Naive thymus-derived CD4-positive, alpha-beta T cell (primary cell): ENCODE data around the gene WASF3. TPM values are rescaled to one million over a fixed set of nuclear protein-coding genes. Genes with fewer than 3 reads are reported as not detected.

ENCODE experiments used
- ATAC-seq: fragments of 150-1000 bp; cut with Tn5 transposase; 2 replicates; pipeline ENCODE4 v1.10.0; 2021; ENCODE audit warnings: mild to moderate bottlenecking, moderate library complexity
- CTCF ChIA-PET: fragments of 350-600 bp; sonication (Branson Sonifier 250); formaldehyde crosslinking; loops from one replicate; lab custom pipeline; 2021; ENCODE audit warnings: antibody characterized with exemption; lab: Charles Lee
- POLR2A ChIA-PET: fragments of 350-600 bp; sonication (Branson Sonifier 250); formaldehyde crosslinking; loops from one replicate; lab custom pipeline; 2021; ENCODE audit warnings: antibody characterized with exemption, inconsistent platforms; lab: Charles Lee
- DNase-seq, 9 donors: peaks; one replicate each; pipeline versions ENCODE4 v3.0.0 to v3.0.0-alpha.2; 2020 to 2022; ENCODE audit warnings: mixed read lengths in 1 of 9
- H3K27ac ChIP-seq: one replicate; pipeline ENCODE4 v1.7.0; 2013; ENCODE audit warnings: mild to moderate bottlenecking, low read depth, low read length, moderate library complexity
- H3K27me3 ChIP-seq, 2 donors: one replicate each; pipeline ENCODE4 v1.7.0; 2013; ENCODE audit warnings: low read length in 2 of 2, mild to moderate bottlenecking in 2 of 2, moderate library complexity in 2 of 2; ENCODE audit not compliant: control insufficient read depth in 2 of 2, insufficient read depth in 2 of 2
- H3K36me3 ChIP-seq, 3 experiments: 1 replicate in 2 of 3; 2 replicates in 1 of 3; pipeline ENCODE4 v1.7.0; 2013; ENCODE audit warnings: low read length in 3 of 3, mild to moderate bottlenecking in 3 of 3, moderate library complexity in 1 of 3; ENCODE audit not compliant: insufficient read depth in 3 of 3, control insufficient read depth in 2 of 3
- H3K4me1 ChIP-seq, 2 donors: one replicate each; pipeline ENCODE4 v1.7.0; 2013; ENCODE audit warnings: low read length in 2 of 2, mild to moderate bottlenecking in 2 of 2, moderate library complexity in 1 of 2; ENCODE audit not compliant: control insufficient read depth in 2 of 2, insufficient read depth in 2 of 2
- H3K4me3 ChIP-seq: 2 replicates; pipeline ENCODE4 v1.7.0; 2013; ENCODE audit warnings: mild to moderate bottlenecking, low read length
- H3K9me3 ChIP-seq, 3 experiments: 1 replicate in 2 of 3; 2 replicates in 1 of 3; pipeline ENCODE4 v1.7.0; 2013; ENCODE audit warnings: low read length in 3 of 3; ENCODE audit not compliant: control insufficient read depth in 2 of 3
- H3K27ac Mint-ChIP-seq, 9 donors: one replicate each; pipeline ENCODE4 v1.8.0; 2020 to 2022; ENCODE audit warnings: mixed read lengths in 9 of 9, mild to moderate bottlenecking in 8 of 9, moderate library complexity in 5 of 9, inconsistent platforms in 2 of 9
- H3K27me3 Mint-ChIP-seq, 5 donors: one replicate each; pipeline ENCODE4 v1.8.0; 2021 to 2022; ENCODE audit warnings: mixed read lengths in 5 of 5, mild to moderate bottlenecking in 1 of 5
- H3K36me3 Mint-ChIP-seq, 5 donors: one replicate each; pipeline ENCODE4 v1.8.0; 2020 to 2022; ENCODE audit warnings: mixed read lengths in 5 of 5, mild to moderate bottlenecking in 3 of 5, inconsistent platforms in 1 of 5
- H3K4me1 Mint-ChIP-seq, 7 donors: one replicate each; pipeline ENCODE4 v1.8.0; 2020 to 2022; ENCODE audit warnings: mixed read lengths in 7 of 7, mild to moderate bottlenecking in 3 of 7, inconsistent platforms in 1 of 7
- H3K4me3 Mint-ChIP-seq, 10 donors: one replicate each; pipeline ENCODE4 v1.8.0; 2020 to 2022; ENCODE audit warnings: mild to moderate bottlenecking in 10 of 10, mixed read lengths in 10 of 10, moderate library complexity in 6 of 10, inconsistent platforms in 2 of 10
- H3K9me3 Mint-ChIP-seq, 11 donors: one replicate each; pipeline ENCODE4 v1.8.0; 2020 to 2022; ENCODE audit warnings: mixed read lengths in 11 of 11, mild to moderate bottlenecking in 4 of 11, inconsistent platforms in 1 of 11, moderate library complexity in 1 of 11
- intact Hi-C, 2 donors: fragments of 100-400 bp; cut with micrococcal nuclease; formaldehyde crosslinking; loops; one replicate each; pipeline ENCODE4 v1.15.1; 2023
- polyA plus RNA-seq, 2 donors: library from polyadenylated mRNA; unstranded; fragments of 300-500 nt; fragmentation: Illumina TruSeq; gene quantifications; one replicate each; pipeline ENCODE4 v1.2.3, GENCODE V29; 2021
- total RNA-seq, 6 experiments: library from RNA in 5 of 6; stranded (reverse) in 5 of 6; gene quantifications; 1 replicate in 5 of 6; 2 replicates in 1 of 6; pipeline ENCODE4 v1.2.3 and lab custom pipeline; 2021 to 2026

Gene WASF3
- total and polyA plus RNA-seq, 7 experiments from 2014 or later: 0.08 to 0.20 TPM; not detected in 5

GRCh38 chr13:26664286-26664685 lies 106.8 kb downstream of the WASF3 start:
- intact Hi-C loops: no loop called here

GRCh38 chr13:26664876-26665275 lies 107.4 kb downstream of the WASF3 start:
- CTCF ChIA-PET: no interaction called here
- intact Hi-C loops: no loop called here
- H3K4me3 Mint-ChIP-seq: no peak overlapping the region

More at GRCh38 chr13:26664286-26664685, 106.8 kb downstream of the WASF3 start:
- Mint-ChIP-seq H3K4me3 (no peak overlapping the region), H3K27me3 (peaks cover 4 to 25% (median 19%) of the 10 kb centered on the region in 5 donors), H3K9me3 (peaks cover 0 to 3% (median 0%) of the 10 kb centered on the region in 11 donors), H3K4me1 (no peaks in the 10 kb centered on the region), H3K27ac (no peak overlapping the region), H3K36me3 (peaks cover 0 to 4% (median 0%) of the 10 kb centered on the region in 5 donors)
- Histone ChIP-seq H3K36me3 (no peaks in the 10 kb centered on the region), H3K4me1 (no peaks in the 10 kb centered on the region), H3K27me3 (no peaks in the 10 kb centered on the region), H3K27ac (no peak overlapping the region), H3K4me3 (no peak overlapping the region), H3K9me3 (no peaks in the 10 kb centered on the region)
- DNase-seq (no peak), ATAC-seq (no peak)
- ChIA-PET POLR2A (no interaction called here), CTCF (no interaction called here)

GRCh38 chr13:26668357-26669146 lies 111.1 kb downstream of the WASF3 start:
- Mint-ChIP-seq H3K27ac (no peak overlapping the region), H3K36me3 (no peaks in the 10 kb centered on the region), H3K4me3 (no peak overlapping the region), H3K9me3 (peaks cover 0 to 3% (median 0%) of the 10 kb centered on the region in 11 donors), H3K4me1 (no peaks in the 10 kb centered on the region), H3K27me3 (peaks cover 0 to 23% (median 13%) of the 10 kb centered on the region in 5 donors)
- no peaks in the 10 kb centered on the region for H3K4me1 ChIP-seq
- POLR2A ChIA-PET: no interaction called here
- no peak for ATAC-seq
- H3K36me3 ChIP-seq: no peaks in the 10 kb centered on the region
- no peaks in the 10 kb centered on the region for H3K9me3 ChIP-seq
- intact Hi-C loops: no loop called here
- no peak overlapping the region for H3K4me3 ChIP-seq
- H3K27ac ChIP-seq: no peak overlapping the region
- DNase-seq: no peak
- CTCF ChIA-PET: no interaction called here
- no peaks in the 10 kb centered on the region for H3K27me3 ChIP-seq

More at GRCh38 chr13:26664876-26665275, 107.4 kb downstream of the WASF3 start:
- peaks cover 4 to 28% (median 20%) of the 10 kb centered on the region in 5 donors for H3K27me3 Mint-ChIP-seq
- POLR2A ChIA-PET: no interaction called here
- H3K4me3 ChIP-seq: no peak overlapping the region
- no peaks in the 10 kb centered on the region for H3K4me1 Mint-ChIP-seq
- no peaks in the 10 kb centered on the region for H3K9me3 ChIP-seq
- no peak overlapping the region for H3K27ac Mint-ChIP-seq
- H3K27me3 ChIP-seq: no peaks in the 10 kb centered on the region
- H3K9me3 Mint-ChIP-seq: peaks cover 0 to 3% (median 0%) of the 10 kb centered on the region in 11 donors
- no peaks in the 10 kb centered on the region for H3K36me3 ChIP-seq
- no peak for ATAC-seq
- H3K27ac ChIP-seq: no peak overlapping the region
- H3K36me3 Mint-ChIP-seq: peaks cover 0 to 4% (median 0%) of the 10 kb centered on the region in 5 donors
- DNase-seq: no peak
- H3K4me1 ChIP-seq: no peaks in the 10 kb centered on the region

GRCh38 chr13:26673890-26674289 lies 116.4 kb downstream of the WASF3 start:
- Histone ChIP-seq H3K4me3 (no peak overlapping the region), H3K36me3 (no peaks in the 10 kb centered on the region), H3K9me3 (no peaks in the 10 kb centered on the region), H3K27me3 (no peaks in the 10 kb centered on the region), H3K27ac (no peak overlapping the region), H3K4me1 (no peaks in the 10 kb centered on the region)
- DNase-seq: no peak
- ChIA-PET CTCF (no interaction called here), POLR2A (no interaction called here)
- Mint-ChIP-seq H3K4me1 (no peaks in the 10 kb centered on the region), H3K27me3 (peaks cover 0 to 26% (median 10%) of the 10 kb centered on the region in 5 donors), H3K4me3 (no peak overlapping the region), H3K27ac (peak overlapping the region in 1 of 9 donors; percentile 4), H3K9me3 (peaks cover 0 to 3% (median 0%) of the 10 kb centered on the region in 11 donors), H3K36me3 (no peaks in the 10 kb centered on the region)
- no peak for ATAC-seq
- intact Hi-C loops: no loop called here

- Mint-ChIP-seq H3K4me3 (no peak overlapping the region), H3K36me3 (no peaks in the 10 kb centered on the region), H3K27ac (no peak overlapping the region), H3K27me3 (peaks cover 0 to 27% (median 6%) of the 10 kb centered on the region in 5 donors), H3K9me3 (no peaks in the 10 kb centered on the region), H3K4me1 (peaks cover 0 to 6% (median 0%) of the 10 kb centered on the region in 7 donors)
- Histone ChIP-seq H3K27ac (no peak overlapping the region), H3K9me3 (no peaks in the 10 kb centered on the region), H3K27me3 (no peaks in the 10 kb centered on the region), H3K4me3 (no peak overlapping the region), H3K4me1 (no peaks in the 10 kb centered on the region), H3K36me3 (no peaks in the 10 kb centered on the region)
- DNase-seq (no peak), ATAC-seq (no peak)
- CTCF ChIA-PET: no interaction called here
- POLR2A ChIA-PET: no interaction called here
- intact Hi-C loops: no loop called here
Measured at GRCh38 chr13:26677156-26677555, 119.7 kb downstream of the WASF3 start.

- Histone ChIP-seq H3K9me3 (no peaks in the 10 kb centered on the region), H3K4me1 (no peaks in the 10 kb centered on the region), H3K27ac (no peak overlapping the region), H3K27me3 (no peaks in the 10 kb centered on the region), H3K36me3 (no peaks in the 10 kb centered on the region), H3K4me3 (no peak overlapping the region)
- peaks cover 0 to 28% (median 5%) of the 10 kb centered on the region in 5 donors for H3K27me3 Mint-ChIP-seq
- H3K9me3 Mint-ChIP-seq: no peaks in the 10 kb centered on the region
- H3K36me3 Mint-ChIP-seq: no peaks in the 10 kb centered on the region
- H3K4me1 Mint-ChIP-seq: peaks cover 0 to 6% (median 0%) of the 10 kb centered on the region in 7 donors
- ChIA-PET POLR2A (no interaction called here), CTCF (no interaction called here)
- ATAC-seq (no peak), DNase-seq (no peak)
- H3K27ac Mint-ChIP-seq: no peak overlapping the region
- intact Hi-C loops: no loop called here
- no peak overlapping the region for H3K4me3 Mint-ChIP-seq
Measured at GRCh38 chr13:26678330-26678729, 120.8 kb downstream of the WASF3 start.

GRCh38 chr13:26678796-26679195 lies 121.3 kb downstream of the WASF3 start:
- no peaks in the 10 kb centered on the region for H3K9me3 Mint-ChIP-seq
- Histone ChIP-seq H3K4me3 (no peak overlapping the region), H3K27me3 (no peaks in the 10 kb centered on the region), H3K36me3 (no peaks in the 10 kb centered on the region), H3K27ac (no peak overlapping the region), H3K4me1 (no peaks in the 10 kb centered on the region), H3K9me3 (no peaks in the 10 kb centered on the region)
- peaks cover 0 to 25% (median 5%) of the 10 kb centered on the region in 5 donors for H3K27me3 Mint-ChIP-seq
- ATAC-seq (no peak), DNase-seq (no peak)
- POLR2A ChIA-PET: no interaction called here
- no peak overlapping the region for H3K4me3 Mint-ChIP-seq
- H3K4me1 Mint-ChIP-seq: peaks cover 0 to 6% (median 0%) of the 10 kb centered on the region in 7 donors
- no peaks in the 10 kb centered on the region for H3K36me3 Mint-ChIP-seq
- H3K27ac Mint-ChIP-seq: no peak overlapping the region
- intact Hi-C loops: no loop called here
- CTCF ChIA-PET: no interaction called here
